VCaP (cell line): ENCODE data around the gene CDH4.

ENCODE experiments used
- H3K27ac ChIP-seq: fragments of 450-650 bp; 2 replicates; pipeline ENCODE4 v1.5.1; 2017
- TF ChIP-seq, protein P1 (sequence below): fragments of 450-650 bp; conservative IDR thresholded peaks from 2 replicates; pipeline ENCODE4 v1.5.1; 2017; ENCODE audit warnings: mild to moderate bottlenecking, moderate library complexity

CDH4 gene

DNA sequence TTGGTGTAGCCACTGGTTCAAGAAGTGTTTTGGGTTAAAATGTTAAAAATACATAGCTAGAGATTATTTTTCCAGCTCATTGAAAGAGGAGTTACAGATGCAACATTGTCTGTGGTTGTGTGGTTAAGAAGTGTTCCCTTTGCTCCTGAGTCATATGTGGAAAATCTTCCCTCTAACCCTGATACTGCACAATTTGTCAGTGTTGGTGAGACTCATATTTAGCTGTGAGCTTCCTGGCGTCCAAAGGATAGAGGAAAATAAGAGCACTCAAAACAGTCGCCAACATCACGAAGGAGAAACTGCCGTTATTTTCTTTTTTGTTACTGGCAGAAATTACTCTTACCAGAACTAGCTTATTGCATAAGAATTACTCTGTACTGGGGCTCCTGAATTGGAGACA lies 250.4 kb downstream of the CDH4 start:
- TF ChIP-seq, protein P1, sequence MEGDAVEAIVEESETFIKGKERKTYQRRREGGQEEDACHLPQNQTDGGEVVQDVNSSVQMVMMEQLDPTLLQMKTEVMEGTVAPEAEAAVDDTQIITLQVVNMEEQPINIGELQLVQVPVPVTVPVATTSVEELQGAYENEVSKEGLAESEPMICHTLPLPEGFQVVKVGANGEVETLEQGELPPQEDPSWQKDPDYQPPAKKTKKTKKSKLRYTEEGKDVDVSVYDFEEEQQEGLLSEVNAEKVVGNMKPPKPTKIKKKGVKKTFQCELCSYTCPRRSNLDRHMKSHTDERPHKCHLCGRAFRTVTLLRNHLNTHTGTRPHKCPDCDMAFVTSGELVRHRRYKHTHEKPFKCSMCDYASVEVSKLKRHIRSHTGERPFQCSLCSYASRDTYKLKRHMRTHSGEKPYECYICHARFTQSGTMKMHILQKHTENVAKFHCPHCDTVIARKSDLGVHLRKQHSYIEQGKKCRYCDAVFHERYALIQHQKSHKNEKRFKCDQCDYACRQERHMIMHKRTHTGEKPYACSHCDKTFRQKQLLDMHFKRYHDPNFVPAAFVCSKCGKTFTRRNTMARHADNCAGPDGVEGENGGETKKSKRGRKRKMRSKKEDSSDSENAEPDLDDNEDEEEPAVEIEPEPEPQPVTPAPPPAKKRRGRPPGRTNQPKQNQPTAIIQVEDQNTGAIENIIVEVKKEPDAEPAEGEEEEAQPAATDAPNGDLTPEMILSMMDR = no peak
- H3K27ac ChIP-seq = no peak overlapping the region

DNA sequence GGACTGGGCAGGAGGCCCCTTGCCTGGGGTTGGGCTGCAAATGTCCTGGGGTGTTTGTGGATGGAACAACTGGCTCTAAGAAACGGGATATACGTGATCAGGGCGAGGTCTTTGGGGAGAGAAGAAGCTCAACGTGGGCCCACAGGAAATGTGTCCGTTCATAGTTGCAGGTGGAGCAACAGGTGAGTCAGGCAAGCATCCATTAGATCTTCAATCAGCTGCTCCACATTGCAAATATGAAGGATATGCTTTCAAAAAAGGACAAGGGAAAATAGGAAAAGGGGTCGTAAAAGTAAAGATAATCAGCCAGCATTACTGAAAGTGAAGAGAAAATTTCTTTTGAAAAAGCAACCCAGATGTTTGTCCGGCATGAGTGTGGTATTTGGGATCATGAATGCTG lies 251.0 kb downstream of the CDH4 start:
- H3K27ac ChIP-seq = no peak overlapping the region
- TF ChIP-seq, protein P1 = no peak

DNA sequence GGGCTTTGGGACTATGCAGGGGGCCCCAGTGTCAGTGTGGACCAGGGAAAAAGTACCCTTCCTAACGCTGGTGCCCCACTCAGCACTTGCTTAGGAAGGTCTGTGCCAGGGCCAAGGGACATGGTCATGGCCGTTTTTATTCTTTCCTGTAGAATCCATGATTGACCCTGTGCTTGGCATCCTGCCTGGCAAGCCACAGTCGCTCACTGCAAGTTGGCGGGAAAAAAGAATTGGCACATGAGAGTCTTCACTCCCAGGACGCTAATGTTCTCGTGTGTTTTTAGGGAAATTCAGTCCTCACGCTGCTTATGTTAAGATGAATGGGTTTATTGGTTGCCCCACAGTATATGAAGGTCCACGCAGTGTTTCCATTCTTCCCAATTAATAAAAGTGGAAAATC lies 253.4 kb downstream of the CDH4 start:
- H3K27ac ChIP-seq = no peak overlapping the region
- TF ChIP-seq, protein P1 = no peak

DNA sequence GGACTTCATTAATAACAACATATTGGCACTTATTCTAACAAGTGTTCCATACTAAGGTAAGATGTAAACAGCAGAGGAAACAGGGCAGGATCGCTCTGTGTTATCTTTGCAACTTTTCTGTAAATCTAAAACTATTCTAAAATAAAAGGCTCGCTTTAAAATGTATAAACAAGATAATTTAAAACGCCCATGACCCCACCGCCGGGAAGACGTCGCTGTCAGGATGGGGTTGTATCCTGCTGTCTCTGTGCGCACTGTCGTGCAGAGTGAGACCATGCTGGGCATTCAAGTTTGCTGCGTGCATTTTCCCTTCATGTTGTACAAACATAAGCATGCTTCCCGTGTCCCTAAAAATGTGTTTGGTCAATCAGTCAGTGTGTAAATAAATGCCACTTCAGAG lies 255.7 kb downstream of the CDH4 start:
- no peak overlapping the region for H3K27ac ChIP-seq
- TF ChIP-seq, protein P1 = no peak

DNA sequence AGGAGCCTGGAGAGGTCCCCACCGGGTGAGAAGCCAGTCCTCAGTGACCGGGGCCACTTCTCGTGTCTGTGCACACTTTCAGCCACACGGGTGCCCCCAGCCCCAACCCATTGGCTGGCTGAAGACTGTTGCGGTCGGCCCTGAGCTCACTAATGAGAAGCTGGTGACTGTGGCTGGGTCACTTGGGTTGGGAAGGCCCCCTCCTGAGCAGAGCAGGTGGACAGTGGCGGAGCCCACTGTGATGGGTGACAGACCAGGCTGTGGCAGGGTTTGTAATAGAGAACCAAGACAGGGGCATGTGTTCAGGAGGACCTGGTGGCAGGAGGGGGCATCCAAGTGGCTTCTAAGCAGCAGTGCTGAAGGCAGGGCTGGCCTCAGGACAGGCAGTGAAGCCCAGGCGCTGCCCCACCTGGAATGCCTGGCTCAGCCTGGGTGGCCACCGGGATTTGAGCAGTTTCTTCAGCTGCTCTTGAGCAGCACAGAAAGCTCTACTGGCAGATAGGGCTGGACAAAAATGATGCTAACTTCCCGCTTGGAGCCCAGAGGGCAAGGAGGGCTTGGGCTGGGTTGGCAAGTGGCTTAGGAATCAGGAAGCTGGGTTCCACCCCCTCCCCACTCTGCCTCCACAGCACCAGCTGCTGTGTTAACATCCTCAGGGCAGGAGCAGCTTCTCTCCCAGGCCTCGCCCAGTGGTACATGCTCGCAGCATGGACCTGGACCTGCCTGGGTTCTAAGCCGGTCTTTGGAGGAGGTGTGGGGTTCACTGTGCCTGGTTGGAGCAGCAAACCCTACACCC lies 256.4 kb downstream of the CDH4 start:
- TF ChIP-seq, protein P1 = no peak

DNA sequence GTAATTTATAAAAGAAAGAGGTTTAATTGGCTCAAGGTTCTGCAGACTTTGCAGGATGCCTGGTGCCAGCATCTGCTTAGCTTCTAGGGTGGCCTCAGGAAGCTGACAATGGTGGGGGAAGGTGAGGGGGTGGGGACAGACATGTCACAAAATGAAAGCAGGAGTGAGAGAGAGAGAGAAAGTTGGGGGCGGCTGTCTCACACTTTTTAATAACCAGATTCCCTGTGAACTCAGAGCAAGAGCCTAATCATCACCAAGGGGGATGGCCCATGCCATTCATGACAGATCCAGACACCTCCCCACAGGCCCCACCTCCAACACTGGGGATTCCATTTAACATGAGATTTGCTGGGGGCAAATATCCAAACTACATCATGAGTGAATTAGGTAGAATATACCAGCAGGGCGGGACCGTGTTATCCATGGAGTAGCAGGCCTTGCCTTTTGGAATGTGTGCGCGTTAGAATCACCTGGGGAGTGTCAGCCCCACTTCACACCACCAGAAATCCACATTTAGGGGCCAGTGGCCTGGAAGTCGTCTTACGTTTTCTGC lies 258.8 kb downstream of the CDH4 start:
- TF ChIP-seq, protein P1 = no peak
- H3K27ac ChIP-seq = no peak overlapping the region

More for the DNA sequence above, 256.4 kb downstream of the CDH4 start:
- H3K27ac ChIP-seq = no peak overlapping the region

DNA sequence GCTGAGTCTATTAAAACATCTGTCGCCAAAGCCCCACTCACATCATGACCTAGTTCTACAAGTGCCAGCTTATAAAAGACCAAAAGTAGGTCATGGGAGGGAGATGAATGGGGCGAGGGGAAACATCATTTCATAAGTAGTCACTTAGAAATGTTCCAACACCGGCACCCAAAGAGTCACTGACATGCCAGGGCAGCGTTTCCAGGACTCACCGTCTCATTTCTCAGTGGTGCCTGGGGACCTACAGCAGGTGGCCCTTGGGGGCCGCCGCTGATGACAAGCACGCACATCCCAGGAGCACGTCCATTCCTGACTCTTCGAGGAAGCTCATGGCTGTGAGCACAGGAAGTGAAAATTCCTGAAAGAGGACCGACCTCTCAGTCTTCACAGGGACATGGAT lies 260.4 kb downstream of the CDH4 start:
- H3K27ac ChIP-seq = no peak overlapping the region
- TF ChIP-seq, protein P1 = no peak
